LNCAP (cell line): ENCODE measurements around the gene PARP9.

Source experiments
- TF ChIP-seq, protein P1 (sequence below): fragments of 450-650 bp; IDR thresholded peaks from 2 replicates; pipeline ENCODE4 v1.5.1; 2017; ENCODE audit warnings: mild to moderate bottlenecking

The PARP9 gene

GRCh38 chr3:122493296-122493695, 70.8 kb downstream of the PARP9 start:
- TF ChIP-seq, protein P1, sequence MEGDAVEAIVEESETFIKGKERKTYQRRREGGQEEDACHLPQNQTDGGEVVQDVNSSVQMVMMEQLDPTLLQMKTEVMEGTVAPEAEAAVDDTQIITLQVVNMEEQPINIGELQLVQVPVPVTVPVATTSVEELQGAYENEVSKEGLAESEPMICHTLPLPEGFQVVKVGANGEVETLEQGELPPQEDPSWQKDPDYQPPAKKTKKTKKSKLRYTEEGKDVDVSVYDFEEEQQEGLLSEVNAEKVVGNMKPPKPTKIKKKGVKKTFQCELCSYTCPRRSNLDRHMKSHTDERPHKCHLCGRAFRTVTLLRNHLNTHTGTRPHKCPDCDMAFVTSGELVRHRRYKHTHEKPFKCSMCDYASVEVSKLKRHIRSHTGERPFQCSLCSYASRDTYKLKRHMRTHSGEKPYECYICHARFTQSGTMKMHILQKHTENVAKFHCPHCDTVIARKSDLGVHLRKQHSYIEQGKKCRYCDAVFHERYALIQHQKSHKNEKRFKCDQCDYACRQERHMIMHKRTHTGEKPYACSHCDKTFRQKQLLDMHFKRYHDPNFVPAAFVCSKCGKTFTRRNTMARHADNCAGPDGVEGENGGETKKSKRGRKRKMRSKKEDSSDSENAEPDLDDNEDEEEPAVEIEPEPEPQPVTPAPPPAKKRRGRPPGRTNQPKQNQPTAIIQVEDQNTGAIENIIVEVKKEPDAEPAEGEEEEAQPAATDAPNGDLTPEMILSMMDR = no peak

DNA sequence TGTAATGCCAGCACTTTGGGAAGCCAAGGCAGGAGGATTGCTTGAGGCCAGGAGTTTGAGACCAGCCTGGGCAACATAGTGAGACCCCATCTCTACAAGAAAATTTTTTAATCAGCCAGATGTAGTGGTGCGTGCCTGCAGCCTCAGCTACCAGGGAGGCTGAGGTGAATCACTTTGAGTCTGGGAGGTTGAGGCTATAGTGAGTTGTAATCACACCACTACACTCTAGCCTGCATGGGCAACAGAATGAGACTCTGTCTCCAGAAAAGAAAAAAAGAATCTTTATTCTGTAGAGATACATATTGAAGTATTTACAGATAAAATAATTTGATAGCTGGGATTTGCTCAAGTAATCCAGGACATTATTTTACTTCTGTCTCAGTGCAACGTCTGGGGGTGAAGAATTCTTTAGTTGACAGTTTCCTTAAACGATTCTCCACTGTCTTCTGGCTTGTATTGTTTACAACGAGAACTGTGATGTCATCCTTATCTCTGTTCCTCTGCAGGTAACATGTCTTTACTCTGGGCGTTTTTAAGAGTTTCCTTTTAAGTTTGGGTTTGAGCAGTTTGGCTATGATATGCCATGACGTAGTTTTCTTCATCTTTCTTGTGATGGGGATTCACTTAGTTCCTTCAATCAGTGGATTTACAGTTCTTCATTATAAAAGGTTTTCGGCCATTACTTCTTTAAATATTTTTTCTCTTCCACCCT, 75.7 kb downstream of the PARP9 start:
- TF ChIP-seq, protein P1 = no peak

DNA sequence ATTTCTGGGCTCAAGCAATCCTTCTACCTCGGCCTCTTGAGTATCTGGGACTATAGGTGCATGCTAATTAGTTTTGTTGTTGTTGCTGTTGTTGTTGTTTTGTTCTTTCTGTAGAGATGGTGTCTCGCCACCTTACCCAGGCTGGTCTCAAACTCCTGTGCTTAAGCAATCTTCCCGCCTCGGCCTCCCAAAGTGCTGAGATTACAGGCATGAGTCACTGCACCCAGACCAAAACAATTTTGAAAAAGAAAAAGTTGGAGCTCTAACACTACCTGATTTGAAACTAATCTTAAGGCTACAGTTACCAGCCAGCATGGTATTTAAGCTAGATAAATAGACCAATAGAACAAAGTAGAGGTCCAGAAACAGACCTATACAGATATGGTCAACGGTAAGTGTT, 79.1 kb downstream of the PARP9 start:
- TF ChIP-seq, protein P1 = no peak

GRCh38 chr3:122481390-122481789, 82.7 kb downstream of the PARP9 start:
- TF ChIP-seq, protein P1 = no peak
